HUES64 (cell line): ENCODE measurements around the gene MYPN.
"Not testable (repeated sequence)": the region's sequence is repeated elsewhere in the genome, so short reads cannot be mapped to it uniquely, and the experiment has no call there.

Experiments
- H3K27ac ChIP-seq: 2 replicates; pipeline ENCODE4 v1.7.0; 2013; ENCODE audit warnings: low read depth, low read length, inconsistent platforms
- H3K27me3 ChIP-seq: 2 replicates; pipeline ENCODE4 v1.6.1; 2013; ENCODE audit warnings: mild to moderate bottlenecking, low read length; ENCODE audit not compliant: insufficient read depth
- H3K36me3 ChIP-seq: 2 replicates; pipeline ENCODE4 v1.6.1; 2013; ENCODE audit warnings: mild to moderate bottlenecking, low read length; ENCODE audit not compliant: insufficient read depth
- H3K4me1 ChIP-seq: 2 replicates; pipeline ENCODE4 v1.6.1; 2013; ENCODE audit warnings: mild to moderate bottlenecking, low read length, moderate library complexity; ENCODE audit not compliant: insufficient read depth
- H3K4me3 ChIP-seq: 2 replicates; pipeline ENCODE4 v1.5.1; 2013; ENCODE audit warnings: mild to moderate bottlenecking, low read length, moderate library complexity
- H3K9ac ChIP-seq: 2 replicates; pipeline ENCODE4 v1.6.1; 2013; ENCODE audit warnings: mild to moderate bottlenecking, low read depth, low read length
- H3K9me3 ChIP-seq: 2 replicates; pipeline ENCODE4 v1.6.1; 2013; ENCODE audit warnings: low read depth, low read length; ENCODE audit not compliant: insufficient read depth
- WGBS: fragments of 150-250, 120-280 bp; methylation state at CpG from one replicate; pipeline ENCODE4 v1.1.7; 2013; ENCODE audit warnings: missing lambda C conversion rate; 5-methylcytosine and 5-hydroxymethylcytosine counted together

Gene MYPN

GRCh38 chr10:68175949-68176348 is 66.7 kb downstream of the MYPN start:
- no peaks in the 10 kb centered on the region for H3K27me3 ChIP-seq
- no peaks in the 10 kb centered on the region for H3K4me1 ChIP-seq
- H3K4me3 ChIP-seq = no peak overlapping the region
- 100% methylated on average over 1 of the region's 1 CpG for WGBS
- no peaks in the 10 kb centered on the region for H3K9me3 ChIP-seq
- H3K27ac ChIP-seq = no peak overlapping the region
- no peaks in the 10 kb centered on the region for H3K36me3 ChIP-seq
- H3K9ac ChIP-seq = no peak overlapping the region

GRCh38 chr10:68176797-68177196 is 67.5 kb downstream of the MYPN start:
- Histone ChIP-seq H3K4me1 (no peaks in the 10 kb centered on the region), H3K4me3 (no peak overlapping the region), H3K27ac (no peak overlapping the region), H3K9ac (no peak overlapping the region), H3K9me3 (no peaks in the 10 kb centered on the region), H3K36me3 (no peaks in the 10 kb centered on the region), H3K27me3 (no peaks in the 10 kb centered on the region)
- 97% methylated on average over 4 of the region's 4 CpGs for WGBS

- H3K9me3 ChIP-seq = no peaks in the 10 kb centered on the region
- no peak overlapping the region for H3K27ac ChIP-seq
- H3K27me3 ChIP-seq = no peaks in the 10 kb centered on the region
- H3K36me3 ChIP-seq = no peaks in the 10 kb centered on the region
- H3K4me3 ChIP-seq = no peak overlapping the region
- no peaks in the 10 kb centered on the region for H3K4me1 ChIP-seq
- H3K9ac ChIP-seq = no peak overlapping the region
- 81% methylated on average over 3 of the region's 4 CpGs for WGBS
These were observed 69.3 kb downstream of the MYPN start for GRCh38 chr10:68178592-68178991.

- no peak overlapping the region for H3K27ac ChIP-seq
- H3K36me3 ChIP-seq = no peaks in the 10 kb centered on the region
- H3K27me3 ChIP-seq = no peaks in the 10 kb centered on the region
- 86% methylated on average over 3 of the region's 3 CpGs for WGBS
- no peak overlapping the region for H3K4me3 ChIP-seq
- no peaks in the 10 kb centered on the region for H3K4me1 ChIP-seq
- H3K9me3 ChIP-seq = no peaks in the 10 kb centered on the region
- H3K9ac ChIP-seq = no peak overlapping the region
These were observed 69.7 kb downstream of the MYPN start for GRCh38 chr10:68179016-68179415.

GRCh38 chr10:68180490-68180889 is 71.2 kb downstream of the MYPN start:
- no peak overlapping the region for H3K27ac ChIP-seq
- 93% methylated on average over 3 of the region's 3 CpGs for WGBS
- no peaks in the 10 kb centered on the region for H3K9me3 ChIP-seq
- no peak overlapping the region for H3K9ac ChIP-seq
- H3K27me3 ChIP-seq = no peaks in the 10 kb centered on the region
- H3K4me1 ChIP-seq = no peaks in the 10 kb centered on the region
- no peak overlapping the region for H3K4me3 ChIP-seq
- no peaks in the 10 kb centered on the region for H3K36me3 ChIP-seq

- Histone ChIP-seq H3K36me3 (no peaks in the 10 kb centered on the region), H3K9ac (no peak overlapping the region), H3K27me3 (no peaks in the 10 kb centered on the region), H3K27ac (no peak overlapping the region), H3K4me1 (no peaks in the 10 kb centered on the region), H3K9me3 (no peaks in the 10 kb centered on the region), H3K4me3 (no peak overlapping the region)
- WGBS = 85% methylated on average over 7 of the region's 7 CpGs
These were observed 75.3 kb downstream of the MYPN start for GRCh38 chr10:68184546-68184945.

GRCh38 chr10:68185085-68185484 is 75.8 kb downstream of the MYPN start:
- WGBS = 82% methylated on average over 2 of the region's 2 CpGs
- no peak overlapping the region for H3K27ac ChIP-seq
- no peaks in the 10 kb centered on the region for H3K27me3 ChIP-seq
- H3K9me3 ChIP-seq = no peaks in the 10 kb centered on the region
- no peaks in the 10 kb centered on the region for H3K4me1 ChIP-seq
- no peaks in the 10 kb centered on the region for H3K36me3 ChIP-seq
- H3K4me3 ChIP-seq = no peak overlapping the region
- no peak overlapping the region for H3K9ac ChIP-seq

GRCh38 chr10:68188835-68189234 is 79.5 kb downstream of the MYPN start:
- Histone ChIP-seq H3K27me3 (no peaks in the 10 kb centered on the region), H3K4me1 (no peaks in the 10 kb centered on the region), H3K27ac (no peak overlapping the region), H3K36me3 (no peaks in the 10 kb centered on the region), H3K4me3 (no peak overlapping the region), H3K9me3 (no peaks in the 10 kb centered on the region), H3K9ac (no peak overlapping the region)
- 89% methylated on average over 6 of the region's 6 CpGs for WGBS

GRCh38 chr10:68192113-68192512 is 82.8 kb downstream of the MYPN start:
- Histone ChIP-seq H3K4me3 (no peak overlapping the region), H3K27ac (no peak overlapping the region), H3K27me3 (no peaks in the 10 kb centered on the region), H3K36me3 (no peaks in the 10 kb centered on the region), H3K4me1 (no peaks in the 10 kb centered on the region), H3K9ac (no peak overlapping the region), H3K9me3 (no peaks in the 10 kb centered on the region)
- WGBS = 88% methylated on average over 3 of the region's 3 CpGs

GRCh38 chr10:68194290-68194689 is 85.0 kb downstream of the MYPN start:
- H3K9me3 ChIP-seq = no peaks in the 10 kb centered on the region
- H3K27ac ChIP-seq = no peak overlapping the region
- WGBS = 78% methylated on average over 6 of the region's 6 CpGs
- H3K9ac ChIP-seq = no peak overlapping the region
- no peak overlapping the region for H3K4me3 ChIP-seq
- H3K36me3 ChIP-seq = no peaks in the 10 kb centered on the region
- no peaks in the 10 kb centered on the region for H3K27me3 ChIP-seq
- H3K4me1 ChIP-seq = no peaks in the 10 kb centered on the region

- not testable (repeated sequence) for H3K36me3 ChIP-seq, H3K4me3 ChIP-seq, H3K9ac ChIP-seq, H3K27me3 ChIP-seq, H3K27ac ChIP-seq, H3K9me3 ChIP-seq, H3K4me1 ChIP-seq
- WGBS = 95% methylated on average over 1 of the region's 2 CpGs
These were observed 86.5 kb downstream of the MYPN start for GRCh38 chr10:68195776-68196175.

- Histone ChIP-seq H3K9ac (no peak overlapping the region), H3K36me3 (no peaks in the 10 kb centered on the region), H3K9me3 (no peaks in the 10 kb centered on the region), H3K27ac (no peak overlapping the region), H3K4me3 (no peak overlapping the region), H3K4me1 (no peaks in the 10 kb centered on the region), H3K27me3 (no peaks in the 10 kb centered on the region)
- WGBS = 79% methylated on average over 3 of the region's 3 CpGs
These were observed 87.4 kb downstream of the MYPN start for GRCh38 chr10:68196701-68197100.
